GM12878 (cell line): ENCODE measurements around the gene NDUFB1. TPM values are rescaled to one million over a fixed set of nuclear protein-coding genes. Genes with fewer than 3 reads are reported as not detected.

Source experiments
- ATAC-seq: fragments of 200-7000 bp; cut with Tn5 transposase; 3 replicates; pipeline ENCODE4 v1.9.1; 2020; ENCODE audit warnings: mild to moderate bottlenecking, moderate library complexity
- BruUV-seq: library from RNA; stranded (reverse); fragments of 400-500 nt; replicated peaks from 2 replicates; lab custom pipeline; 2021; lab: Mats Ljungman, UMichigan
- CTCF ChIA-PET: fragments of 300-600 bp; sonication (Branson Sonifier 250); formaldehyde crosslinking; extraction: SDS; loops from one replicate; lab custom pipeline; 2021; ENCODE audit warnings: inconsistent platforms; lab: Yijun Ruan, JAX
- POLR2A ChIA-PET: fragments of 350-600 bp; formaldehyde crosslinking; extraction: SDS; loops from one replicate; lab custom pipeline; 2021; ENCODE audit warnings: inconsistent platforms; lab: Charles Lee
- RAD21 ChIA-PET: fragments of 300-600 bp; sonication (Branson Sonifier 250); formaldehyde crosslinking; loops from one replicate; lab custom pipeline; 2023; ENCODE audit warnings: antibody characterized with exemption; ENCODE audit not compliant: unreplicated experiment; lab: Charles Lee
- SMC1A ChIA-PET: fragments of 300-600 bp; sonication (Branson Sonifier 250); formaldehyde crosslinking; loops from one replicate; lab custom pipeline; 2023; ENCODE audit not compliant: unreplicated experiment, uncharacterized antibody; lab: Charles Lee
- DNase-seq: peaks from one replicate; pipeline ENCODE4 v3.0.0-alpha.2; 2011; ENCODE audit warnings: low read depth, low spot score
- FAIRE-seq: peaks from 3 replicates; lab custom pipeline; 2011; peaks lifted over from hg19 to GRCh38; lab: Jason Lieb, UNC
- H2AFZ ChIP-seq: 2 replicates; pipeline ENCODE4 v1.6.0; 2011; ENCODE audit warnings: low read depth, low read length, control low read depth; ENCODE audit not compliant: control insufficient read depth
- H3K27ac ChIP-seq: 2 replicates; pipeline ENCODE4 v1.5.1; 2011; ENCODE audit warnings: control low read depth; ENCODE audit not compliant: control insufficient read depth, insufficient read depth
- H3K27me3 ChIP-seq, 2 experiments: replicated peaks in 1 of 2; 2 replicates each; pipeline versions ENCODE4 v1.6.0 to v1.6.1; 2011; ENCODE audit warnings: low read length in 1 of 2; ENCODE audit not compliant: control insufficient read depth in 2 of 2, insufficient read depth in 2 of 2
- H3K36me3 ChIP-seq, 2 experiments: 2 replicates each; pipeline ENCODE4 v1.5.1; 2011; ENCODE audit warnings: low read length in 1 of 2; ENCODE audit not compliant: control insufficient read depth in 2 of 2, insufficient read depth in 2 of 2
- H3K4me1 ChIP-seq: 2 replicates; pipeline ENCODE4 v1.6.1; 2011; ENCODE audit warnings: mild to moderate bottlenecking, low read length, moderate library complexity, mixed read lengths; ENCODE audit not compliant: control insufficient read depth, insufficient read depth
- H3K4me2 ChIP-seq: 2 replicates; pipeline ENCODE4 v1.6.0; 2011; ENCODE audit warnings: control low read depth; ENCODE audit not compliant: control insufficient read depth, insufficient read depth
- H3K4me3 ChIP-seq: fragments of 200-600 bp; sonication (generic); 2 replicates; pipeline ENCODE4 v1.5.1; 2016
- H3K79me2 ChIP-seq: 2 replicates; pipeline ENCODE4 v1.6.0; 2011; ENCODE audit warnings: low read length; ENCODE audit not compliant: control insufficient read depth, insufficient read depth
- H3K9ac ChIP-seq: 2 replicates; pipeline ENCODE4 v1.8.0; 2011; ENCODE audit warnings: low read length, control low read depth, mixed read lengths; ENCODE audit not compliant: control insufficient read depth, insufficient read depth
- H3K9me3 ChIP-seq: replicated peaks from 3 replicates; pipeline ENCODE4 v1.5.1; 2011; ENCODE audit warnings: mild to moderate bottlenecking, low read length; ENCODE audit not compliant: control insufficient read depth, insufficient read depth
- H4K20me1 ChIP-seq: 2 replicates; pipeline ENCODE4 v1.6.0; 2011; ENCODE audit not compliant: control insufficient read depth, insufficient read depth
- HDGF ChIP-seq: fragments of 450-650 bp; IDR thresholded peaks from 2 replicates; pipeline ENCODE4 v1.6.1; 2016; ENCODE audit warnings: antibody characterized with exemption
- IKZF2 ChIP-seq, 2 experiments: fragments of 450-650 bp; IDR thresholded peaks; 2 replicates each; pipeline ENCODE4 v1.6.1; 2017; ENCODE audit warnings: mild to moderate bottlenecking in 2 of 2, moderate library complexity in 2 of 2
- SIX5 ChIP-seq: IDR thresholded peaks from 2 replicates; pipeline ENCODE4 v1.6.1; 2011; ENCODE audit warnings: mild to moderate bottlenecking, low read depth, low read length, moderate library complexity; ENCODE audit not compliant: severe bottlenecking
- WGBS: methylation state at CpG from one replicate; pipeline ENCODE4 v1.1.6; 2016; ENCODE audit warnings: low lambda C conversion rate; ENCODE audit not compliant: insufficient replicate concordance, insufficient coverage; ENCODE audit errors: missing lambda C conversion rate; 5-methylcytosine and 5-hydroxymethylcytosine counted together
- in situ Hi-C: fragments of 300-500 bp; cut with MboI; formaldehyde crosslinking; loops from 9 replicates; pipeline ENCODE4 v1.14.3; 2018; ENCODE audit warnings: mixed read lengths
- intact Hi-C: fragments of 100-400 bp; cut with micrococcal nuclease; formaldehyde crosslinking; loops from one replicate; pipeline ENCODE4 v1.14.2; 2022; ENCODE audit not compliant: unreplicated experiment
- polyA plus RNA-seq, 11 experiments: library from polyadenylated mRNA; depleted of rRNA in 4 of 11; unstranded in 6 of 11; stranded (reverse) in 5 of 11; fragments of >200 nt; fragmentation: Nextera tagmentation in 4 of 11; fragmentation: Illumina TruSeq in 1 of 11; extraction: Ambion mirVana in 4 of 11; extraction: Trizol in 1 of 11; gene quantifications; 1 replicate in 1 of 11; 2 replicates in 10 of 11; pipeline versions ENCODE4 v1.2.1 to v1.2.3, GENCODE V29; 2011 to 2016; ENCODE audit warnings: inconsistent platforms in 2 of 11, missing spikeins in 2 of 11, low read depth in 1 of 11
- total RNA-seq, 4 experiments: library from RNA; depleted of rRNA in 3 of 4; stranded (reverse); fragments of >200 nt in 3 of 4; fragmentation: Illumina TruSeq in 1 of 4; extraction: Trizol in 1 of 4; gene quantifications; 2 replicates each; pipeline versions ENCODE4 v1.2.1 to v1.2.3, GENCODE V29; 2013 to 2021
- TF ChIP-seq, protein P1 (sequence below): fragments of 450-650 bp; IDR thresholded peaks from 2 replicates; pipeline ENCODE4 v1.6.1; 2016; ENCODE audit warnings: mild to moderate bottlenecking

The NDUFB1 gene
- total and polyA plus RNA-seq, 10 of the 15 experiments (the other 5 are each of a cell fraction or from before 2014, with no cell fraction given): 132 to 919 (median 561) TPM

DNA sequence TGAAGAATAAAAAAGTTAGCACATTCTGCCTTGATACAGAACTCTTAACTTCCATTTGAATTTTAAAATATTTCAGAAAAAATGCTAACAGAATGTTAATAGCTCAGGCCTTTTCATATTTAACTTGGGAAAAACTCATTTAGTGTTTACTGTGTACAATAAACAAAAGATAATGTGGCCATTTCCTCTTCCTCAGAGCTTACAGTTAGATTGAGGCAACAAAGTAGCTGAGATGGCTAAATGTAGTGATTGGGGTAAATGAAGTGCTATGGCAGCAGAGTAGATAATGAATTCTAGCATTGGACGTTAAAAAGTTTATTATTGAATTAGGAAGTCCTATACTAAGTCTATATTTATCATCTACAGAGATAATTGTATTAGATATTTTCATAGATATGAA, 12.9 kb upstream of the NDUFB1 start:
- Histone ChIP-seq H3K27ac (no peak overlapping the region), H3K4me1 (no peaks in the 10 kb centered on the region), H3K9ac (no peak overlapping the region), H4K20me1 (no peaks in the 10 kb centered on the region), H3K4me3 (no peak overlapping the region), H3K79me2 (no peaks in the 10 kb centered on the region), H3K9me3 (no peaks in the 10 kb centered on the region), H3K27me3 (no peaks in the 10 kb centered on the region), H3K36me3 (peaks cover 0 to 15% of the 10 kb centered on the region in 2 experiments; a peak in 2 of 4 replicates), H2AFZ (no peak overlapping the region), H3K4me2 (no peak overlapping the region)
- no TSS peak for BruUV-seq
- ChIA-PET RAD21 (interaction anchor here (0.9 to 2.7 kb wide), 9 partner anchors 9 to 374 kb away, joined by 3 to 19 read pairs (median 6); partner anchors contain the start of genes ATXN3, CPSF2 and NDUFB1), POLR2A (no interaction called here), SMC1A (interaction anchor here (0.6 to 3.5 kb wide), 11 partner anchors 8 to 556 kb away, joined by 3 to 27 read pairs (median 4); no protein-coding TSS in a partner anchor), CTCF (interaction anchor here (0.6 to 7.9 kb wide), 15 partner anchors 9 to 556 kb away, joined by 3 to 77 read pairs (median 5); partner anchors contain the start of genes CPSF2 and NDUFB1)
- in situ Hi-C loops (loop anchor here (25.0 kb wide), 1 partner anchor 553 kb away; no protein-coding TSS in a partner anchor), intact Hi-C loops (loop anchor here (10.0 kb wide), 1 partner anchor 190 kb away; the partner anchor contains the start of gene SLC24A4)
- 100% methylated on average over 1 of the region's 1 CpG for WGBS
- no peak for DNase-seq
- no peak for ATAC-seq
- TF ChIP-seq, protein P1, sequence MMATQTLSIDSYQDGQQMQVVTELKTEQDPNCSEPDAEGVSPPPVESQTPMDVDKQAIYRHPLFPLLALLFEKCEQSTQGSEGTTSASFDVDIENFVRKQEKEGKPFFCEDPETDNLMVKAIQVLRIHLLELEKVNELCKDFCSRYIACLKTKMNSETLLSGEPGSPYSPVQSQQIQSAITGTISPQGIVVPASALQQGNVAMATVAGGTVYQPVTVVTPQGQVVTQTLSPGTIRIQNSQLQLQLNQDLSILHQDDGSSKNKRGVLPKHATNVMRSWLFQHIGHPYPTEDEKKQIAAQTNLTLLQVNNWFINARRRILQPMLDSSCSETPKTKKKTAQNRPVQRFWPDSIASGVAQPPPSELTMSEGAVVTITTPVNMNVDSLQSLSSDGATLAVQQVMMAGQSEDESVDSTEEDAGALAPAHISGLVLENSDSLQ: no peak
- TF ChIP-seq IKZF2 (IDR thresholded peaks at IDR 0.05) (no peak), HDGF (no peak), SIX5 (no peak)
- no peak for FAIRE-seq
